K562 (cell line): ENCODE data around the gene TNFRSF19. TPM values are rescaled to one million over a fixed set of nuclear protein-coding genes. Genes with fewer than 3 reads are reported as not detected.

Source experiments
- polyA plus RNA-seq, 8 experiments: library from polyadenylated mRNA; depleted of rRNA in 4 of 8; stranded (reverse) in 5 of 8; unstranded in 3 of 8; fragments of >200 nt; fragmentation: Nextera tagmentation in 2 of 8; fragmentation: Illumina TruSeq in 1 of 8; extraction: Ambion mirVana in 2 of 8; extraction: Trizol in 1 of 8; gene quantifications; 2 replicates each; pipeline versions ENCODE4 v1.2.1 to v1.2.3, GENCODE V29; 2011 to 2014; ENCODE audit warnings: inconsistent platforms in 1 of 8, missing spikeins in 1 of 8
- total RNA-seq, 7 experiments: library from RNA; depleted of rRNA in 6 of 7; stranded (reverse); fragments of >200 nt in 6 of 7; fragmentation: Illumina TruSeq in 2 of 7; extraction: Trizol in 2 of 7; gene quantifications; 2 replicates each; pipeline versions ENCODE4 v1.2.1 to v1.2.3, GENCODE V29; 2011 to 2021; ENCODE audit warnings: low replicate concordance in 1 of 7

The TNFRSF19 gene
- total and polyA plus RNA-seq, 9 of the 15 experiments (the other 6 are each of a cell fraction or from before 2014, with no cell fraction given) = 0.01 to 0.07 TPM; not detected in 7

Other genes starting within 250 kb of the TNFRSF19 start
- gene SACS, start 136.7 kb upstream of the TNFRSF19 start, total RNA-seq (2014; rRNA removed) = 18.9 and 27.1 TPM in 2 replicates
- 28.2 and 30.9 TPM in 2 replicates for gene SACS, start 136.7 kb upstream of the TNFRSF19 start, total RNA-seq (2014; rRNA removed; fragmentation: Illumina TruSeq; extraction: Trizol)
- gene SACS, start 136.7 kb upstream of the TNFRSF19 start, total RNA-seq (2015; rRNA removed; fragmentation: Illumina TruSeq; extraction: Trizol) = 22.5 and 24.6 TPM in 2 replicates
- 21.3 and 24.0 TPM in 2 replicates for gene SACS, start 136.7 kb upstream of the TNFRSF19 start, total RNA-seq (2021)
- 16.3 and 20.2 TPM in 2 replicates for gene SACS, start 136.7 kb upstream of the TNFRSF19 start, polyA plus RNA-seq (2011; rRNA removed)
- gene SACS, start 136.7 kb upstream of the TNFRSF19 start, polyA plus RNA-seq (2014; fragmentation: Illumina TruSeq; extraction: Trizol) = 12.2 and 16.3 TPM in 2 replicates
- gene SACS, start 136.7 kb upstream of the TNFRSF19 start, polyA plus RNA-seq (2014; fragmentation: Nextera tagmentation; extraction: Ambion mirVana) = 1 to 10 TPM; 4.7 to 5.5 TPM
- 9.6 and 12.7 TPM in 2 replicates for gene SACS, start 136.7 kb upstream of the TNFRSF19 start, polyA plus RNA-seq (2014; rRNA removed)